ENCODE results near the gene MYO15B.

The MYO15B gene

GRCh38 chr17:75670868-75671267 lies 83.3 kb downstream of the MYO15B start:
- ATAC-seq: no peak

- ATAC-seq: no peak
These were observed 84.4 kb downstream of the MYO15B start for GRCh38 chr17:75672011-75672410.

GRCh38 chr17:75673487-75673886 lies 85.9 kb downstream of the MYO15B start:
- ATAC-seq: no peak
